Transverse colon (tissue), 4 donors: ENCODE results near the gene SARDH.

Experiments
- POLR2AphosphoS5 ChIP-seq, 3 donors: sonication (generic); formaldehyde crosslinking; IDR thresholded peaks; one replicate each; pipeline ENCODE4 v1.6.1; 2016; ENCODE audit warnings: antibody characterized with exemption in 3 of 3
- TF ChIP-seq, protein P1 (sequence below), 5 experiments: fragments of 200-600 bp in 3 of 5; fragments of 450-650 bp in 2 of 5; sonication (generic) in 3 of 5; IDR thresholded peaks; 1 replicate in 2 of 5; 2 replicates in 3 of 5; pipeline ENCODE4 v1.5.1; 2016 to 2017; ENCODE audit warnings: antibody characterized with exemption in 5 of 5, inconsistent platforms in 3 of 5, mild to moderate bottlenecking in 2 of 5, moderate library complexity in 1 of 5

GRCh38 chr9:133681658-133682306, 56.4 kb downstream of the SARDH start:
- TF ChIP-seq, protein P1, sequence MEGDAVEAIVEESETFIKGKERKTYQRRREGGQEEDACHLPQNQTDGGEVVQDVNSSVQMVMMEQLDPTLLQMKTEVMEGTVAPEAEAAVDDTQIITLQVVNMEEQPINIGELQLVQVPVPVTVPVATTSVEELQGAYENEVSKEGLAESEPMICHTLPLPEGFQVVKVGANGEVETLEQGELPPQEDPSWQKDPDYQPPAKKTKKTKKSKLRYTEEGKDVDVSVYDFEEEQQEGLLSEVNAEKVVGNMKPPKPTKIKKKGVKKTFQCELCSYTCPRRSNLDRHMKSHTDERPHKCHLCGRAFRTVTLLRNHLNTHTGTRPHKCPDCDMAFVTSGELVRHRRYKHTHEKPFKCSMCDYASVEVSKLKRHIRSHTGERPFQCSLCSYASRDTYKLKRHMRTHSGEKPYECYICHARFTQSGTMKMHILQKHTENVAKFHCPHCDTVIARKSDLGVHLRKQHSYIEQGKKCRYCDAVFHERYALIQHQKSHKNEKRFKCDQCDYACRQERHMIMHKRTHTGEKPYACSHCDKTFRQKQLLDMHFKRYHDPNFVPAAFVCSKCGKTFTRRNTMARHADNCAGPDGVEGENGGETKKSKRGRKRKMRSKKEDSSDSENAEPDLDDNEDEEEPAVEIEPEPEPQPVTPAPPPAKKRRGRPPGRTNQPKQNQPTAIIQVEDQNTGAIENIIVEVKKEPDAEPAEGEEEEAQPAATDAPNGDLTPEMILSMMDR (IDR thresholded peaks at IDR 0.05): no peak
- TF ChIP-seq POLR2AphosphoS5 (IDR thresholded peaks at IDR 0.05): no peak
